GM18861 (cell line): ENCODE data around the gene DSG4.
A peak's percentile ranks its signal among the peaks of the same experiment; 100 is the strongest.

ENCODE experiments used
- ATAC-seq: cut with Tn5 transposase; IDR thresholded peaks from one replicate; pipeline ENCODE4 v1.9.1; 2021; ENCODE audit not compliant: unreplicated experiment

Gene DSG4

GRCh38 chr18:31403409-31403808, 26.8 kb downstream of the DSG4 start:
- ATAC-seq, result no peak

GRCh38 chr18:31407649-31408048, 31.1 kb downstream of the DSG4 start:
- no peak for ATAC-seq

GRCh38 chr18:31409276-31409675, 32.7 kb downstream of the DSG4 start:
- no peak for ATAC-seq

GRCh38 chr18:31410716-31411483, 34.3 kb downstream of the DSG4 start:
- ATAC-seq, result no peak

GRCh38 chr18:31413137-31413536, 36.6 kb downstream of the DSG4 start:
- ATAC-seq, result no peak

GRCh38 chr18:31417850-31418249, 41.3 kb downstream of the DSG4 start:
- no peak for ATAC-seq

- no peak for ATAC-seq
Observed at GRCh38 chr18:31419457-31419932, 42.9 kb downstream of the DSG4 start.

- ATAC-seq, result no peak
Observed at GRCh38 chr18:31420032-31420431, 43.5 kb downstream of the DSG4 start.

- no peak for ATAC-seq
Observed at GRCh38 chr18:31420524-31420923, 43.9 kb downstream of the DSG4 start.

- ATAC-seq, result no peak
Observed at GRCh38 chr18:31424383-31424988, 47.9 kb downstream of the DSG4 start.

GRCh38 chr18:31426021-31426420, 49.4 kb downstream of the DSG4 start:
- no peak for ATAC-seq

- no peak for ATAC-seq
Observed at GRCh38 chr18:31426871-31427406, 50.4 kb downstream of the DSG4 start.

- no peak for ATAC-seq
Observed at GRCh38 chr18:31428211-31428610, 51.6 kb downstream of the DSG4 start.

GRCh38 chr18:31429623-31430022, 53.0 kb downstream of the DSG4 start:
- ATAC-seq, result no peak

- no peak for ATAC-seq
Observed at GRCh38 chr18:31430072-31430471, 53.5 kb downstream of the DSG4 start.

- no peak for ATAC-seq
Observed at GRCh38 chr18:31430554-31430953, 54.0 kb downstream of the DSG4 start.

- ATAC-seq, result no peak
Observed at GRCh38 chr18:31432316-31432715, 55.7 kb downstream of the DSG4 start.

- no peak for ATAC-seq
Observed at GRCh38 chr18:31436825-31437224, 60.2 kb downstream of the DSG4 start.

- ATAC-seq, result peak; percentile 48
Observed at GRCh38 chr18:31438402-31438801, 61.8 kb downstream of the DSG4 start.

- ATAC-seq, result no peak
Observed at GRCh38 chr18:31439807-31440325, 63.3 kb downstream of the DSG4 start.

GRCh38 chr18:31440787-31441186, 64.2 kb downstream of the DSG4 start:
- no peak for ATAC-seq

- ATAC-seq, result no peak
Observed at GRCh38 chr18:31441493-31441892, 64.9 kb downstream of the DSG4 start.
